ENCODE measurements around the gene VPS13C.

DNA sequence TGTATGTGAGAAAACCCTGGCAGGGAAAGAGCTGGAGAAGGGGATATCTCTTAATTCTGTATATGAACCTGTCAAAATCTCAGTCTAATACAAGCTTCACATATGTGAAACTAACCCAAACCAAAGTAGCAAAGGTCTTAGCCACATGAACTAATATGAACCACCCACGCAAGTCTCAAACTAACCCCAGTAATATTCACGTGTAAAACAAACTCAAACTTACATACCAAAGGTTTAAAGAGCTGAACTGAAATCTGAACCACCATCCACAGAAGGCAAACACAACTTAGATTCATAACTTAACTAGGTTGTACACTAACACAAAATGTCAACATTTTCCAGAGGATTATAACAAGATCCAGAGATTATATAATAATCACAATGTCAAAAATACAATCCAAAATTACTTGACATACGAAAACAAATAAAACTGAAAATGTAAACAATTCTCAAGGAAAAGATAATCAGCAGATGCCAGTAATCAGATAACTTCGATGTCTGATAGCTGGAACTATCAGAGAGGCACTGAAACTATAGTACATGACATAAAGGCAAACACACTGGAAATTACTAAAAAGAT lies 64.1 kb downstream of the VPS13C start:
- no peak for TF ChIP-seq REST (IDR thresholded peaks at IDR 0.05; ENCODE audit: low read depth)
- TF ChIP-seq EGR1 (IDR thresholded peaks at IDR 0.05), result no peak
- TF ChIP-seq, protein P1, sequence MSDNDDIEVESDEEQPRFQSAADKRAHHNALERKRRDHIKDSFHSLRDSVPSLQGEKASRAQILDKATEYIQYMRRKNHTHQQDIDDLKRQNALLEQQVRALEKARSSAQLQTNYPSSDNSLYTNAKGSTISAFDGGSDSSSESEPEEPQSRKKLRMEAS (IDR thresholded peaks at IDR 0.05), result no peak
- no peak for TF ChIP-seq CEBPB (IDR thresholded peaks at IDR 0.05)
- no peak for TF ChIP-seq RAD21 (IDR thresholded peaks at IDR 0.05; ENCODE audit: low read depth)
- TF ChIP-seq FOXM1 (IDR thresholded peaks at IDR 0.05; ENCODE audit: borderline replicate concordance, low read depth), result no peak
- TF ChIP-seq TAF1 (IDR thresholded peaks at IDR 0.05; ENCODE audit: low read depth), result no peak
- no peak for TF ChIP-seq EP300 (IDR thresholded peaks at IDR 0.05; ENCODE audit: borderline replicate concordance)
- no peak for TF ChIP-seq NFIC (IDR thresholded peaks at IDR 0.05)
- no peak for TF ChIP-seq YY1 (IDR thresholded peaks at IDR 0.05; ENCODE audit: low read depth)
